Measurements from ENCODE around the gene SDHAF1. TPM values are rescaled to one million over a fixed set of nuclear protein-coding genes. Genes with fewer than 3 reads are reported as not detected.

Gene SDHAF1
- polyA plus RNA-seq, 1 of the 3 experiments (the other 2 are of a cell fraction): 25.3 TPM

DNA sequence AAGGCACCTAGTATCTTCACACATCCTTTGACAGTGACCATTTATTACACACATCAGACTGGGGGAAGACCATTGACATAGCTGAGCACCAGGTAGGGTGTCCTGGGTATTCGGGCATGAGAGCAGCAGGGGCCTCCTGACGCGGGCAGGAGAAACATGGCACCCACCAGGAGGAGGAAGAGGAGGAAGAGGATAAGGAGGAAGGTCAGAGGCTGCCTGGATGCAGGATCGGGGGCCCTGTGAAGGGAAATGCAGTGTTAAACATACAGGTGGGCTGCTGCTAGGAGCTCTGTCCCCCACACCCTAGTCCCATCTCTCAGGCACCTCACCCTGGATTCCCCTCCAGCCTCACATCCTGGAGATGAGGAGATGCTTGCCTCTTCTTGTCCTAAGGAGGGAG, 8.3 kb downstream of the SDHAF1 start (continued):
- TF ChIP-seq FOSL2 (IDR thresholded peaks at IDR 0.05; ENCODE audit: borderline replicate concordance, low read depth): no peak

DNA sequence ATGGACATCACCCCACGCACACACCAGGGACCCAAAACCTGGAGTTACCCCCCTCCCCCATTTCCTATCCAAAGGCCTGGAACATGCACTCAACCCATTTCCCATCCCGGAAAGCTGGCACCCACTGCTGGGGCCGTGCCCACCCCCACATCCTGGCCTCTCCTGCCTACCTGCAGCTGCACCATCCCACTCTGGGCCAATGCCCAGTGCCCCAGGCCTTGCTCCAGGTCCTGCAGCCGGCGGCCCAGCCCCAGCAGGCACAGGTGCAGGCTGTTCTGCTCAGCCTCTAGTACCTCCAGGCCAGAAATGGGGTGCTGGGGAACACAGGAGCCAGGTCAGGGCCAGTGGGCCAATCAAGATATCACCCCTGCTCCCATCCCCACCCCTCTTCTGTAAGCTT, 12.0 kb downstream of the SDHAF1 start:
- Histone ChIP-seq H3K4me1 (ENCODE audit: control insufficient read depth in 1 of 2, insufficient read depth in 2 of 2, low read depth in 1 of 2, low read length in 1 of 2) (peaks cover 0 to 15% of the 10 kb centered on the region in 2 experiments; a peak in 1 of 4 replicates), H3K27ac (ENCODE audit: low read depth in 2 of 2, low read length in 1 of 2) (no peak overlapping the region), H2AFZ (ENCODE audit: low read depth) (no peak overlapping the region), H3F3A (replicated peaks; ENCODE audit: insufficient read depth) (no peaks in the 10 kb centered on the region), H4K20me1 (ENCODE audit: insufficient read depth) (no peaks in the 10 kb centered on the region), H3K79me2 (ENCODE audit: insufficient read depth) (peaks cover under 1% of the 10 kb centered on the region; the same call in 1 of the 2 replicates), H3K9me2 (no peaks in the 10 kb centered on the region), H3K9ac (no peak overlapping the region), H3K9me3 (no peaks in the 10 kb centered on the region), H3K4me3 (ENCODE audit: low read depth in 2 of 2, low read length in 1 of 2) (no peak overlapping the region), H3K4me2 (no peak overlapping the region), H3K27me3 (ENCODE audit: insufficient read depth) (no peaks in the 10 kb centered on the region), H3K36me3 (replicated peaks in 1 of 2; ENCODE audit: control insufficient read depth in 1 of 2, insufficient read depth in 2 of 2, low read length in 1 of 2) (no peaks in the 10 kb centered on the region)
- DNase-seq: no peak
- 81% methylated on average over 5 of the region's 5 CpGs for WGBS (ENCODE audit: low lambda C conversion rate)
- POLR2A ChIA-PET: no interaction called here
- CTCF ChIA-PET: interaction anchor here (0.5 kb wide), 1 partner anchor 44 kb away, joined by 3 read pairs; no protein-coding TSS in a partner anchor
- no peak for TF ChIP-seq RFX5 (IDR thresholded peaks at IDR 0.05; ENCODE audit: low read length)
- TF ChIP-seq CTCF (IDR thresholded peaks at IDR 0.05): no peak
- TF ChIP-seq, protein P1, sequence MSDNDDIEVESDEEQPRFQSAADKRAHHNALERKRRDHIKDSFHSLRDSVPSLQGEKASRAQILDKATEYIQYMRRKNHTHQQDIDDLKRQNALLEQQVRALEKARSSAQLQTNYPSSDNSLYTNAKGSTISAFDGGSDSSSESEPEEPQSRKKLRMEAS (IDR thresholded peaks at IDR 0.05; ENCODE audit: low read depth): no peak
- no peak for TF ChIP-seq FOSL2 (IDR thresholded peaks at IDR 0.05; ENCODE audit: borderline replicate concordance, low read depth)
- TF ChIP-seq FOXM1 (IDR thresholded peaks at IDR 0.05; ENCODE audit: low read depth): no peak
- TF ChIP-seq RXRA (IDR thresholded peaks at IDR 0.05; ENCODE audit: borderline replicate concordance, low read depth): no peak
- no peak for TF ChIP-seq NRF1 (IDR thresholded peaks at IDR 0.05; ENCODE audit: low read depth, low read length)
- TF ChIP-seq ZBTB33 (IDR thresholded peaks at IDR 0.05; ENCODE audit: borderline replicate concordance, low read depth): no peak
- TF ChIP-seq EP300 (IDR thresholded peaks at IDR 0.05; ENCODE audit: borderline replicate concordance in 1 of 2, low read depth in 1 of 2, low read length in 1 of 2): no peak
- TF ChIP-seq NFIC (IDR thresholded peaks at IDR 0.05; ENCODE audit: borderline replicate concordance): no peak
- no peak for TF ChIP-seq TEAD4 (IDR thresholded peaks at IDR 0.05; ENCODE audit: borderline replicate concordance, insufficient read depth)
- TF ChIP-seq ELF1 (IDR thresholded peaks at IDR 0.05): no peak
- TF ChIP-seq EZH2phosphoT487 (IDR thresholded peaks at IDR 0.05; ENCODE audit: borderline replicate concordance, low read depth): no peak
- no peak for TF ChIP-seq TCF12 (IDR thresholded peaks at IDR 0.05)
- TF ChIP-seq USF1 (IDR thresholded peaks at IDR 0.05; ENCODE audit: borderline replicate concordance, low read depth): no peak
- TF ChIP-seq FOXJ3 (CRISPR knock-in tag; IDR thresholded peaks at IDR 0.05): no peak
- no peak for TF ChIP-seq POLR2AphosphoS5 (IDR thresholded peaks at IDR 0.05; ENCODE audit: low read depth, low read length)
- TF ChIP-seq, protein P2, sequence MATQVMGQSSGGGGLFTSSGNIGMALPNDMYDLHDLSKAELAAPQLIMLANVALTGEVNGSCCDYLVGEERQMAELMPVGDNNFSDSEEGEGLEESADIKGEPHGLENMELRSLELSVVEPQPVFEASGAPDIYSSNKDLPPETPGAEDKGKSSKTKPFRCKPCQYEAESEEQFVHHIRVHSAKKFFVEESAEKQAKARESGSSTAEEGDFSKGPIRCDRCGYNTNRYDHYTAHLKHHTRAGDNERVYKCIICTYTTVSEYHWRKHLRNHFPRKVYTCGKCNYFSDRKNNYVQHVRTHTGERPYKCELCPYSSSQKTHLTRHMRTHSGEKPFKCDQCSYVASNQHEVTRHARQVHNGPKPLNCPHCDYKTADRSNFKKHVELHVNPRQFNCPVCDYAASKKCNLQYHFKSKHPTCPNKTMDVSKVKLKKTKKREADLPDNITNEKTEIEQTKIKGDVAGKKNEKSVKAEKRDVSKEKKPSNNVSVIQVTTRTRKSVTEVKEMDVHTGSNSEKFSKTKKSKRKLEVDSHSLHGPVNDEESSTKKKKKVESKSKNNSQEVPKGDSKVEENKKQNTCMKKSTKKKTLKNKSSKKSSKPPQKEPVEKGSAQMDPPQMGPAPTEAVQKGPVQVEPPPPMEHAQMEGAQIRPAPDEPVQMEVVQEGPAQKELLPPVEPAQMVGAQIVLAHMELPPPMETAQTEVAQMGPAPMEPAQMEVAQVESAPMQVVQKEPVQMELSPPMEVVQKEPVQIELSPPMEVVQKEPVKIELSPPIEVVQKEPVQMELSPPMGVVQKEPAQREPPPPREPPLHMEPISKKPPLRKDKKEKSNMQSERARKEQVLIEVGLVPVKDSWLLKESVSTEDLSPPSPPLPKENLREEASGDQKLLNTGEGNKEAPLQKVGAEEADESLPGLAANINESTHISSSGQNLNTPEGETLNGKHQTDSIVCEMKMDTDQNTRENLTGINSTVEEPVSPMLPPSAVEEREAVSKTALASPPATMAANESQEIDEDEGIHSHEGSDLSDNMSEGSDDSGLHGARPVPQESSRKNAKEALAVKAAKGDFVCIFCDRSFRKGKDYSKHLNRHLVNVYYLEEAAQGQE (IDR thresholded peaks at IDR 0.05; ENCODE audit: low read depth, low read length): no peak
